ENCODE measurements around the gene EPS8.

EPS8 gene

DNA sequence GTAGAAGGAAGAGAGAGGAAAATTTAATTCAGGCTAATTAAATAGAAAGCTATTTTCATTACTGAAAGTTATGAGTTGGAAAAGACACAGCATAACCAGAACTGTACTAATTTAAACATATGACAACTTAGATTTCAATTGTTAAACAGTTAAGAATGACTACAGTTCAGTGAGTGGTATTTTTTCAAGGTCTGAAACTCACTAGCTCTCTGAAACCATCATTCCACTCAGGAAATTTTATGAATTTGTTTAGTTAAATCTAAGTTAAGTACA lies 62.4 kb downstream of the EPS8 start:
- no peak overlapping the region for H3K27ac Mint-ChIP-seq
- H3K4me3 Mint-ChIP-seq: no peak overlapping the region
- H3K27me3 Mint-ChIP-seq: peaks cover 8% of the 10 kb centered on the region
- DNase-seq: no peak
- no peaks in the 10 kb centered on the region for H3K4me1 Mint-ChIP-seq (ENCODE audit: low read depth)
- H3K9me3 Mint-ChIP-seq: no peaks in the 10 kb centered on the region
- no peaks in the 10 kb centered on the region for H3K36me3 Mint-ChIP-seq (ENCODE audit: low read depth)

DNA sequence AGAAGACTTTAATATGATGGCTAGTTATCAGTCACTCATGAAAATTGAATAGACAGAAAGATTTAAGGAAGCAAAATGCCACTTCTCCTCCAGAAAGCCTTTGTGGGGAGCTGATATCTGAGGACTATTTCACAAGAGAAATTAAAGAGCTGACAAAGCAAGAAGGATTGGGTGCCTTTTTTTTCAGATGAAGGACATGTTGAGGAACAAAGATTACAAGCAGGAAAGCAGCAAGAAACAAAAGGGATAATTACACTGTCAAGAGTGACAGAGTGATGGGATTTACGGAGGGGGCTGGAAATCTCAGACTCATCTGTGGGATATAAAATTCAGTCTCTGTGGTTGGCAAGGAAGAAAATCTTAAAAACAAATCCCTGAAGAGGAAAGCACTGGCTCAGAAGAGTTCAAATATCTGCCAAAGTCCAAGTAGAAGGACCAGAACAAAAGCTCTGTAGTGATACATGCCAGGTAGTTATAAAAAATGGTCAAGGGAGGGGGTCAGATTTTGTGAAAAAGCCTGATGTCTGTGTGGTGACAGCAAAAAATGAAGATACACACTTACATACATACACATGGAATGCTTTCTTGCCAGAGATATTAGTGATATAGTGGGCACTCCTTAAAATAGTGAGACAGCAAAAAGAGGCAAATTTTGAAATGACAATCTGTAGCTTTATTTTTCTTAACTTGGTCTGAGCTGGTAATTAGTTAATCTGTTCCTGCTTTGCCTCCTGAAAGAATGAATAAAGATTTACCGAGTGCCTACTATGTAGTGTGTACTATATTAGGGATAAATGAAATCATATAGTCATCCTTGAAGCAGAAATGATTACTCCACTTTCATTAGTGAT lies 62.9 kb downstream of the EPS8 start:
- Mint-ChIP-seq H3K4me1 (ENCODE audit: low read depth) (no peaks in the 10 kb centered on the region), H3K4me3 (no peak overlapping the region), H3K36me3 (ENCODE audit: low read depth) (no peaks in the 10 kb centered on the region)

DNA sequence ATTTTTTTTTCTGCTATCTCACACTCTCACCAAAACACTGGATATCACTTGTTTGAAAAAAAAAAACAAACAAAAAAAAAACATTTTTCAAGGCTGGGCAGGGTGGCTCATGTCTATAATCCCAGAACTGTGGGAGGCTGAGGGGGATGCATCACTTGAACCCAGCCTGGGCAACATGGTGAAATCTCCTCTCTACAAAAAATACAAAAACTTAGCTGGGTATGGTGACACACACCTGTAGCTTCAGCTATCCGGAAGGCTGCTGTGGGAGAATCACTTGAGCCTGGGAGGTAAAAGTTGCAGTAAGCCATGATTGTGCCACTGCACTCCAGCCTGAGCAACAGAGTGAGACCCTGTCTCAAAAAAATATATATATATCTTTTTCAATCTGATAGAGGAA lies 66.2 kb downstream of the EPS8 start:
- no peaks in the 10 kb centered on the region for H3K36me3 Mint-ChIP-seq (ENCODE audit: low read depth)
- no peak for DNase-seq
- H3K4me1 Mint-ChIP-seq (ENCODE audit: low read depth): no peaks in the 10 kb centered on the region
- no peak overlapping the region for H3K27ac Mint-ChIP-seq
- peaks cover 2% of the 10 kb centered on the region for H3K27me3 Mint-ChIP-seq
- no peak overlapping the region for H3K4me3 Mint-ChIP-seq
- no peaks in the 10 kb centered on the region for H3K9me3 Mint-ChIP-seq

More for the DNA sequence above, 62.9 kb downstream of the EPS8 start:
- H3K27me3 Mint-ChIP-seq: peaks cover 8% of the 10 kb centered on the region
- no peak overlapping the region for H3K27ac Mint-ChIP-seq
- no peaks in the 10 kb centered on the region for H3K9me3 Mint-ChIP-seq
- no peak for DNase-seq

DNA sequence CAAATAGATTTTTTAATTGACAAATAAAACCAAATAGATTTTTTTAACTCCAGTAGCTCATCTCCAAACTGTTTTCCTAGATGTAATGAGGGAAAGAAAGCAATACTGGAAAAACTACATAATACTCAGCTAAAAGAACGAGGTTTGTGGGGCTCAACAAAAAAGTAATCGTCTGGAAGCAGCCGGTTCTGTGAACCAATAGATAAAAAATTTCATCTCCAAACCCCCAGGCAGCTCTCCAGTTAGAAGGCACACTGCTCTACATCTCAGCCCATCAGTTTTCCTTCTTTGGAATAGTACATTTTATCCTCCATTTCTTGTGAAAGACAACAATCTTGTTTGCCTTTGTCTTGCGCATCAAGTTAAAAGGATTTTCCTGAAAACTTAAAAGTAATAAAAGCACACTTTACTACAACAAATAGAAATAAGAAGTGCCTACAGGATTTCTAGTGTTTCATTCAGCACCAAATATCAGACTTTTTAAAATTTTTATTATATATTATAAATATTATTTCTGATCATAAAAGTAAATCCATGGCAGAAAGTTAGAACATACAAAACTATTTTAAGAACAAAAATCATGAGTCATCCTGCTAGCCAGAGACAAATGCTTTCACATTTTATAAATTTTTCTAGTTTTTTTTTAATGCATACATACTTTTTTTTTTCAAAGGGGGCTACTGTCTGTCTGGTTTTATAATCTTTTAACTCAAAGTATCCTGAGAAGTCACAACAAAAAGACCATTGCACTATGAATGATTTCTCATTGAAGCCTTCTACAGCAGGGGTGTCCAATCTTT lies 67.7 kb downstream of the EPS8 start:
- Mint-ChIP-seq H3K4me3 (no peak overlapping the region), H3K4me1 (ENCODE audit: low read depth) (no peaks in the 10 kb centered on the region), H3K9me3 (no peaks in the 10 kb centered on the region), H3K27me3 (peaks cover 2% of the 10 kb centered on the region), H3K27ac (no peak overlapping the region), H3K36me3 (ENCODE audit: low read depth) (no peaks in the 10 kb centered on the region)
- DNase-seq: no peak

DNA sequence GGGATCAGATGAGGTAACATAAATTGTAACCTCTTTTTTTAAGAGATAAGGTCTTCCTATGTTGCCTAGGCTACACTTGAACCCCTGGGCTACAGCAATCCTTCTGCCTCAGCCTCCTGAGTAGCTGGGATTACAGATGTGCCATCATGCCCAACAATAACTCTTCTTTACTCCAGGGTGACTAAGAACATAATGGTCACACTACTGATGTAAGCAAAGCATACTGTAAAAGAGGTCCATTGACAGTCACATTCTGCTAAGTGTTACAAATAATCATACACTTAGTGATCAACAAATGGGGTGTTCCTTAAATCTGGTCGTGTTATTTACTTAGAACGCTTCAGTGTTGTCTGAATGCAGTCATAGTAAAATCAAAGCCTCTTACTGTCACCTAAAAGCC lies 68.9 kb downstream of the EPS8 start:
- no peaks in the 10 kb centered on the region for H3K4me1 Mint-ChIP-seq (ENCODE audit: low read depth)
- H3K27me3 Mint-ChIP-seq: peaks cover 2% of the 10 kb centered on the region
- no peaks in the 10 kb centered on the region for H3K36me3 Mint-ChIP-seq (ENCODE audit: low read depth)
- no peaks in the 10 kb centered on the region for H3K9me3 Mint-ChIP-seq
- DNase-seq: no peak
- H3K27ac Mint-ChIP-seq: no peak overlapping the region
- no peak overlapping the region for H3K4me3 Mint-ChIP-seq

DNA sequence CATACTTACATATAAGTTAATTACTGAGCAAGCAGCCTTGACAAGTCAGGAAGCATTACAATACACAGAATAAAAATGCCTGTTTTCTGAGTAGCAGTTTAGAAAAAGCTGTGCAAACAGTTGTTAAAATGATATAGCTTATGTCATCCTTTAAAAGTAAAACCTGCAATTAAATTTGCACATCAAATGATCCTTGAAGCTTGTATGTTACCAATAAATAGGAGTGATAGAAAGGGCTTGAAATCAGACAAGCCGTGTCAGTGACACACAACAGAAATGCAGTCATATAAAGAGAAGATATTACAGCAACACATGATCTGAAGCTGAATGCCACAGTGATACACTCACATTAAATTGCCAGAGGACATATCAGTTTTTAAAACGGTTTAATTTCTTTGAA lies 70.0 kb downstream of the EPS8 start:
- H3K4me1 Mint-ChIP-seq (ENCODE audit: low read depth): no peaks in the 10 kb centered on the region
- peaks cover 7% of the 10 kb centered on the region for H3K27me3 Mint-ChIP-seq
- H3K9me3 Mint-ChIP-seq: no peaks in the 10 kb centered on the region
- no peak overlapping the region for H3K4me3 Mint-ChIP-seq
- H3K27ac Mint-ChIP-seq: no peak overlapping the region
- no peak for DNase-seq
- H3K36me3 Mint-ChIP-seq (ENCODE audit: low read depth): no peaks in the 10 kb centered on the region

DNA sequence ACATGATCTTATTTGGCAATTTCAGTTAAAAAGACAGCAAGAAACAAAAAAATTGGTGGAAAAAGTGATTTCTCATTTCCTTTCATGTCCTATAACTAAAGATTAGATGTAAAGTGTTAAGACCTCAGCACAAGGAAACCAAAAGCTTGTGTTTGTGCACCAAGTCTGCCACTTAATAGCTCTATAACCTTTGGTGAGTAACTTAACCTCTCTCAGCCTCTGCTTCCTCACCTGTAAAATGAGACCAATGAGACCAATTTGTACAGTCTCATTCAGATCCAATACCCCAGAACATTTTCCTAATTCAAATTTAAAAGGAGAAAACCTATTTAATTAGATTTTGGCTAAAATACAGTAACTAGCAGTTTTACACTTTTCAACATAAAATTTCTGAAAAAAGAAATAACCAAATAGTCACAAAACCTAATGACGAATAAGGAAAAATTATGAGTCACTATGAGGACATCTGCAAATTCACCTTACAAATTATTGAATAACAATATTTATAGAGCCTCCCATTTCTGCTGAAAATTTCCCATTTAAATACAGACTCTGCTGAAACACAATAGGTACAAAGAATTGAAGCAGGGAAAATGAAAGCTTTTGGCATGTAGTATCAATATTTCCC lies 71.1 kb downstream of the EPS8 start:
- H3K9me3 Mint-ChIP-seq: no peaks in the 10 kb centered on the region
- H3K36me3 Mint-ChIP-seq (ENCODE audit: low read depth): no peaks in the 10 kb centered on the region
- no peak for DNase-seq
- no peak overlapping the region for H3K27ac Mint-ChIP-seq
- no peaks in the 10 kb centered on the region for H3K4me1 Mint-ChIP-seq (ENCODE audit: low read depth)
- H3K4me3 Mint-ChIP-seq: no peak overlapping the region
- peaks cover 7% of the 10 kb centered on the region for H3K27me3 Mint-ChIP-seq

DNA sequence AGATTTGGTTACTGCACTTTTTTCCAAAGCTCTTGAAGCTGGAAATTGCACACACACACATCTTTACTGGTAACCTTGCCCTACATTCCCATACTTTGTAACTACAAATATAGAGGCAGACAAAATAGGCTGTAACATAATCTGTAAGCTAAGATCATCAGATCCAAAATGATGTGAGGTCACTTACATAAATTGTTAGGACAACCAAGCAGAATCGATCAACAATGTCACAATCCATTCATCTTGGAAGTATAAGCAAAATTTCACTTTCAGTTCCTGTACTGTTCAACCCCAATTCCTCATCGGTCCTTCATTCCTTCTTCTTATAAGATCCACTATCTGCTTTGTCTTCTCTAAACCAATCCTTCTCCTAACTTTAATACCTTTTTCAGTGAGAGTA lies 72.6 kb downstream of the EPS8 start:
- no peak for DNase-seq
- no peaks in the 10 kb centered on the region for H3K36me3 Mint-ChIP-seq (ENCODE audit: low read depth)
- no peaks in the 10 kb centered on the region for H3K4me1 Mint-ChIP-seq (ENCODE audit: low read depth)
- H3K27me3 Mint-ChIP-seq: peaks cover 7% of the 10 kb centered on the region
- H3K4me3 Mint-ChIP-seq: no peak overlapping the region
- no peaks in the 10 kb centered on the region for H3K9me3 Mint-ChIP-seq
- H3K27ac Mint-ChIP-seq: no peak overlapping the region

DNA sequence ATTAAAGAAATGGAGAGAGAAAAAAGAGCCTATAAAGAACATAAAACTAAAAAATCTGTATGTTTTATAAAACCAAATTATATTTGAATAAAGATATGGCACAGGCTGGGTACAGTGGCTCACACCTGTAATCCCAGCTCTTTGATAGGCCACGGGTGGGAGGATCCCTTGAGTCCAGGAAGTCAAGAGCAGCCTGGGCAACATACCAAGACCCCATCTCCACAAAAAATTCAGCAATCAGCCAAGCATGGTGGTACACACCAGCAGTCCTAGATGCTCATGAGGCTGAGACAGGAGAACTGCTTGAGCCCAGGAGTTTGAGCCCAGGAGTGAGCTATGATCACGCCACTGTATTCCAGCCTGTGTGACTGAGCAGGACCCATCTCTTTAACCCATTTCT lies 74.9 kb downstream of the EPS8 start:
- Mint-ChIP-seq H3K27me3 (peaks cover 5% of the 10 kb centered on the region), H3K27ac (no peak overlapping the region), H3K4me3 (no peak overlapping the region), H3K4me1 (ENCODE audit: low read depth) (no peaks in the 10 kb centered on the region), H3K36me3 (ENCODE audit: low read depth) (no peaks in the 10 kb centered on the region), H3K9me3 (no peaks in the 10 kb centered on the region)
- DNase-seq: no peak

DNA sequence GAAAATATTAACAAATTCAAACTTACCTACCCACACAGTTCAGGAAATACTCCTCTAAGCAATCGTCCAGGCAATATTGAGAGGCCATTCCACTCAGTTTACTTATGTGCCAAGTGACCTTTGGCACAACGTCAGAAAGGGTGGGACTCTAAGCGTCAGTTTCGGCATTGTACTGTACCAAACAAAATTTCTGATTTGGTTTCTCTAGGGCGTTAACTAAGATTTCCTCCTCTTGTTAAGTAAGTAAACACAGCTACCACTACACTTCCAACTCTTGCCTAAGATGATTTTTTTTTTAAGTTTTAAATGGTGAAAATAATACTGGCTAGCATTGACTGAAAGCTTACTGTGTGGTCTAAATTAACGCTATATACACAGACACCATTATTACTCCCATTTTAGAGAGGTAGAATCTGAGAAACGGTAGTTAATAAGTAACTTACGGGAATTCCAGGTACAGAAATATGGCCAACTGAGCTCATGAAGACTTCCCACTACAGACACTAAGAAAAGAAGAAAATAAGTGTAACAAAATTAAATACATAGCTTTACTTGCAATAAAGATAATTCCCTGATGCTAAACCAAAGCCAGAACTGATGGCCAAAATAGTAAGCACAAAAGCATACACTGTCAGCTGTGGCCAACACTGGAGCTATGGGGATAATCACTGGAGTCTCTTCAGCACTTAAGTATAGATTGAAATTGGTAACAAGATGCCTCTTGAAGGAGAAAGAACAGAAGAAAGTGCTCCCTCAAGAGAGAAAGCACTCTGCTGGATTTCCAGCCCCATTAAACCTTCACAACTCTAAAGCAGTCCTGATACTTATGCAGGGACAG lies 76.1 kb downstream of the EPS8 start:
- Mint-ChIP-seq H3K36me3 (ENCODE audit: low read depth) (no peaks in the 10 kb centered on the region), H3K9me3 (no peaks in the 10 kb centered on the region), H3K27me3 (peaks cover 5% of the 10 kb centered on the region), H3K27ac (no peak overlapping the region), H3K4me1 (ENCODE audit: low read depth) (peaks cover 1% of the 10 kb centered on the region), H3K4me3 (no peak overlapping the region)
- DNase-seq: no peak

DNA sequence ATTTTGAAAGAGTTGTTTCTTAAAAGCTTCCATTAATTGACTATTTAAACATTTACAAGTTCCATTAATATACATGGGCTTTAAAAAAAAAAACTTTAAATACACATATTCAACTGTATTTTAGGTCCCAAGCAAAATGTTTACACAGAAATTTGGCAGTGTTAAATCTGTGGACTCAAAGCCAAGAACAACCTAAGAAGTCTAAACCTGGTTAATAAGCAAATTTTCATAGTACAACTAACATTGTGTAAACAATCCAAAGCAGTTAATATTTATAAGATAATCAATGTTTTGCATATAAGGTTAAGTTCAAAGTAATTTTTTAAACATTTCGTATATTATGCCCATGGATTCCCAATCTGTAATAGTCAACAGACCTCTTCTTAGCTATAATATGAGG lies 77.0 kb downstream of the EPS8 start:
- H3K27me3 Mint-ChIP-seq: peaks cover 5% of the 10 kb centered on the region
- no peaks in the 10 kb centered on the region for H3K36me3 Mint-ChIP-seq (ENCODE audit: low read depth)
- H3K4me1 Mint-ChIP-seq (ENCODE audit: low read depth): peaks cover 3% of the 10 kb centered on the region
- H3K4me3 Mint-ChIP-seq: no peak overlapping the region
- H3K27ac Mint-ChIP-seq: no peak overlapping the region
- H3K9me3 Mint-ChIP-seq: no peaks in the 10 kb centered on the region
- no peak for DNase-seq

DNA sequence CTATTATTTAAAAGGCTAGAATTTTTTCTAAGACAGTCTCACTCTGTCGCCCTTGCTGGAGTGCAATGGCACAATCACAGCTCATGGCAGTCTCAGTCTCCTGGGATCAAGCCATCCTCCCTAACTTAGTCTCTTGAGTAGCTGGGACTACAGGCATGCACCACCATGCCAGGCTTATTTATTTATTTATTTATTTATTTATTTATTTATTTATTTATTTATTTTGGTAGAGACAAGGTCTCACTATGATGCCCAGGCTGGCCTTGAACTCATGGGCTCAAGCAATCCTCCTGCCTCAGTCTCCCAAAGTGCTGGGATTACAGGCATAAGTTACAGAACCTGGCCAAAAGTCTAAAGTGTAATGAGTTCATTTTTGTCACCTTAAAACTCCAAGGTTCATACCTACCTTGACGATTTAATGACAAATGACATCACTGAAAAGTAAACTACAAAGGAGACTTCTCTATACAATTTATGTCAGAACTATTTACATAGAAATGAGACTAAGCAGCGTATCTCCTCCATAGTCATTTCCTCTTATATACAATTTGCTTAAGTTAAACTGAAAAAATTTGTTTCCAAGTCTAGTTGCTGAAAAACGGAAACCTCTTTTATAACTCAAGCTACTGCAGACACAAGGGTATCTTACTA lies 78.2 kb downstream of the EPS8 start:
- Mint-ChIP-seq H3K36me3 (ENCODE audit: low read depth) (no peaks in the 10 kb centered on the region), H3K27me3 (peaks cover 5% of the 10 kb centered on the region), H3K27ac (no peak overlapping the region), H3K9me3 (no peaks in the 10 kb centered on the region), H3K4me3 (no peak overlapping the region), H3K4me1 (ENCODE audit: low read depth) (peaks cover 3% of the 10 kb centered on the region)
- DNase-seq: no peak

DNA sequence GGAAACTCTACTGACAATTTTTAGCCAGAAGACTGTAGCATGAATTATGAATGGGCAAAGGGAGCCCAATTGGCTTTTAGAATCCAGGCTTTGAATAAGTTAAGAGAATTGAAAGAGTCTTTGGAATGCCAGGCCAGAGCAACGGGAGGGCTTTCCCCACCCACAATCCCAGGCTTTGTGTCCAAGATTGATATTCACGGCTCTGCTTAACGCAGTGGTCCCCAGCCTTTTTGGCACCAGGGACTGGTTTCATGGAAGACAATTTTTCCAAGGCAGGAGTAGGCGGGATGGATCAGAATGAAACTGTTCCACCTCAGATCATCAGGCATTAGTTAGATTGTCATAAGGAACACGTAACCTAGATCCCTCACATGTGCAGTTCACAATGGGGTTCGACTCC lies 79.6 kb downstream of the EPS8 start:
- no peak for DNase-seq
- no peak overlapping the region for H3K27ac Mint-ChIP-seq
- no peak overlapping the region for H3K4me3 Mint-ChIP-seq
- H3K36me3 Mint-ChIP-seq (ENCODE audit: low read depth): no peaks in the 10 kb centered on the region
- peaks cover 3% of the 10 kb centered on the region for H3K4me1 Mint-ChIP-seq (ENCODE audit: low read depth)
- H3K27me3 Mint-ChIP-seq: no peaks in the 10 kb centered on the region
- H3K9me3 Mint-ChIP-seq: no peaks in the 10 kb centered on the region
